HepG2 (cell line): ENCODE results near the gene JAZF1. TPM values are rescaled to one million over a fixed set of nuclear protein-coding genes. Genes with fewer than 3 reads are reported as not detected.

Experiments
- ATAC-seq: fragments of 200-7000 bp; cut with Tn5 transposase; 3 replicates; pipeline ENCODE4 v1.9.1; 2020; ENCODE audit warnings: mild to moderate bottlenecking, moderate library complexity
- BruUV-seq: library from RNA; stranded (reverse); fragments of 400-500 nt; replicated peaks from 2 replicates; lab custom pipeline; 2021; lab: Mats Ljungman, UMichigan
- CTCF ChIA-PET: fragments of 300-600 bp; formaldehyde crosslinking; extraction: SDS; loops from one replicate; lab custom pipeline; 2021; ENCODE audit warnings: low total read pairs, inconsistent platforms, low intra/inter-chr PET ratio; lab: Yijun Ruan, JAX
- POLR2A ChIA-PET: fragments of 350-600 bp; sonication (Branson Sonifier 250); formaldehyde crosslinking; loops from one replicate; lab custom pipeline; 2020; ENCODE audit warnings: antibody characterized with exemption, inconsistent platforms; lab: Yijun Ruan, JAX
- DNase-seq: peaks from one replicate; pipeline ENCODE4 v3.0.0-alpha.2; 2015; ENCODE audit warnings: low spot score
- FAIRE-seq: peaks from 3 replicates; lab custom pipeline; 2011; peaks lifted over from hg19 to GRCh38; lab: Jason Lieb, UNC
- H2AFZ ChIP-seq: one replicate; pipeline ENCODE4 v1.6.1; 2011; ENCODE audit warnings: low read length, inconsistent platforms
- H3K27ac ChIP-seq: fragments of 300-600 bp; 3 replicates; pipeline ENCODE4 v1.8.0; 2011; ENCODE audit warnings: mixed run types, mild to moderate bottlenecking, mixed read lengths, low read length, inconsistent platforms; ENCODE audit not compliant: insufficient read depth; ENCODE audit errors: extremely low read length
- H3K27me3 ChIP-seq, 2 experiments: fragments of 200-600 bp in 1 of 2; 2 replicates in 1 of 2; 3 replicates in 1 of 2; pipeline versions ENCODE4 v1.6.0 to v1.8.0; 2011; ENCODE audit warnings: low read length in 2 of 2, mild to moderate bottlenecking in 2 of 2, moderate library complexity in 2 of 2, inconsistent platforms in 1 of 2; ENCODE audit not compliant: insufficient read depth in 2 of 2, control insufficient read depth in 1 of 2
- H3K36me3 ChIP-seq, 2 experiments: fragments of 200-600 bp in 1 of 2; replicated peaks in 1 of 2; 2 replicates in 1 of 2; 3 replicates in 1 of 2; pipeline versions ENCODE4 v1.5.1 to v1.8.0; 2011; ENCODE audit warnings: low read length in 2 of 2, inconsistent platforms in 1 of 2; ENCODE audit not compliant: insufficient read depth in 2 of 2, control insufficient read depth in 1 of 2
- H3K4me1 ChIP-seq: 2 replicates; pipeline ENCODE4 v1.5.1; 2012; ENCODE audit warnings: low read length, inconsistent platforms; ENCODE audit not compliant: insufficient read depth
- H3K4me2 ChIP-seq: 2 replicates; pipeline ENCODE4 v1.6.0; 2011; ENCODE audit warnings: low read depth, low read length, inconsistent platforms
- H3K4me3 ChIP-seq, 3 experiments: fragments of 200-600 bp in 1 of 3; sonication (generic), shearing (Covaris generic) in 1 of 3; replicated peaks in 1 of 3; 2 replicates each; pipeline ENCODE4 v1.5.1; 2011 to 2016; ENCODE audit warnings: low read length in 3 of 3, inconsistent platforms in 2 of 3, low read depth in 2 of 3, mild to moderate bottlenecking in 2 of 3, control low read depth in 1 of 3, mixed read lengths in 1 of 3; ENCODE audit not compliant: insufficient read depth in 1 of 3
- H3K79me2 ChIP-seq: one replicate; pipeline ENCODE4 v1.6.1; 2011; ENCODE audit warnings: low read length, inconsistent platforms; ENCODE audit not compliant: insufficient read depth
- H3K9ac ChIP-seq: 2 replicates; pipeline ENCODE4 v1.6.0; 2011; ENCODE audit warnings: mild to moderate bottlenecking, low read depth, low read length, inconsistent platforms; ENCODE audit not compliant: insufficient read depth
- H3K9me3 ChIP-seq: 2 replicates; pipeline ENCODE4 v1.5.1; 2012; ENCODE audit warnings: mild to moderate bottlenecking, low read length
- H4K20me1 ChIP-seq: 2 replicates; pipeline ENCODE4 v1.6.0; 2011; ENCODE audit warnings: inconsistent platforms, mild to moderate bottlenecking, low read length, moderate library complexity; ENCODE audit not compliant: insufficient read depth
- HNF4A ChIP-seq: sonication (generic); formaldehyde crosslinking; IDR thresholded peaks from 2 replicates; pipeline ENCODE4 v1.4.0; 2020; ENCODE audit warnings: missing genetic modification reagents
- KDM4B ChIP-seq: sonication (generic); formaldehyde crosslinking; IDR thresholded peaks from 2 replicates; pipeline ENCODE4 v1.4.0; 2020; ENCODE audit warnings: missing genetic modification reagents
- PRPF4 ChIP-seq: fragments of 200-400 bp; formaldehyde crosslinking; IDR thresholded peaks from 2 replicates; pipeline ENCODE4 v1.6.1; 2016; ENCODE audit warnings: low read length, low read depth; ENCODE audit not compliant: poor library complexity, severe bottlenecking
- SMC3 ChIP-seq: IDR thresholded peaks from 2 replicates; pipeline ENCODE4 v1.6.1; 2011; ENCODE audit warnings: low read length, improper control_type of control experiment
- TAF1 ChIP-seq: sonication (generic); formaldehyde crosslinking; IDR thresholded peaks from 2 replicates; pipeline ENCODE4 v1.4.0; 2020; ENCODE audit warnings: missing genetic modification reagents
- TBL1XR1 ChIP-seq: fragments of 150-350 bp; IDR thresholded peaks from 2 replicates; pipeline ENCODE4 v1.6.1; 2014; ENCODE audit warnings: borderline replicate concordance, low read length; ENCODE audit not compliant: partially characterized antibody
- ZMAT3 ChIP-seq: sonication (generic); formaldehyde crosslinking; conservative IDR thresholded peaks from 2 replicates; pipeline ENCODE4 v1.7.0; 2021; ENCODE audit warnings: missing genetic modification reagents
- ZMYM2 ChIP-seq: sonication (generic); formaldehyde crosslinking; IDR thresholded peaks from 2 replicates; pipeline ENCODE4 v1.8.0; 2022; ENCODE audit warnings: mild to moderate bottlenecking, missing genetic modification reagents
- ZNF292 ChIP-seq: sonication (generic); formaldehyde crosslinking; IDR thresholded peaks from 2 replicates; pipeline ENCODE4 v1.8.1; 2022; ENCODE audit warnings: mild to moderate bottlenecking, low read depth, missing genetic modification reagents, borderline replicate concordance
- WGBS: methylation state at CpG from one replicate; pipeline ENCODE4 v1.1.6; 2017; ENCODE audit warnings: low lambda C conversion rate; 5-methylcytosine and 5-hydroxymethylcytosine counted together
- in situ Hi-C: cut with HindIII; loops from 2 replicates; pipeline ENCODE4 v1.10.0; 2017; ENCODE audit warnings: low pct_unique_long_range_greater_than_20kb; ENCODE audit not compliant: extremely low pct_ligation_motif_present
- intact Hi-C: fragments of 100-400 bp; cut with micrococcal nuclease; formaldehyde crosslinking; loops from one replicate; pipeline ENCODE4 v1.10.0; 2022; ENCODE audit not compliant: unreplicated experiment
- polyA plus RNA-seq, 8 experiments: library from polyadenylated mRNA; depleted of rRNA in 3 of 8; stranded (reverse) in 7 of 8; unstranded in 1 of 8; fragments of >200 nt; fragmentation: Illumina TruSeq in 4 of 8; extraction: Trizol in 4 of 8; gene quantifications; 2 replicates each; pipeline versions ENCODE4 v1.2.1 to v1.2.3, GENCODE V29; 2011 to 2016; ENCODE audit warnings: low read depth in 4 of 8, missing spikeins in 1 of 8, mixed read lengths in 1 of 8; ENCODE audit not compliant: insufficient read depth in 1 of 8
- total RNA-seq, 5 experiments: library from RNA; depleted of rRNA; stranded (reverse); fragments of >200 nt; fragmentation: Illumina TruSeq; extraction: Trizol; gene quantifications; 2 replicates each; pipeline ENCODE4 v1.2.3, GENCODE V29; 2016; ENCODE audit warnings: low read depth in 1 of 5
- TF ChIP-seq, protein P1 (sequence below): sonication (generic); formaldehyde crosslinking; conservative IDR thresholded peaks from 2 replicates; pipeline ENCODE4 v1.8.1; 2023; ENCODE audit warnings: missing genetic modification reagents
- TF ChIP-seq, protein P2 (sequence below): conservative IDR thresholded peaks from 2 replicates; pipeline ENCODE4 v1.6.1; 2018; ENCODE audit warnings: missing genetic modification reagents

The JAZF1 gene
- total and polyA plus RNA-seq, 2 of the 13 experiments (the other 11 are each of a cell fraction or from before 2014, with no cell fraction given) = not detected

DNA sequence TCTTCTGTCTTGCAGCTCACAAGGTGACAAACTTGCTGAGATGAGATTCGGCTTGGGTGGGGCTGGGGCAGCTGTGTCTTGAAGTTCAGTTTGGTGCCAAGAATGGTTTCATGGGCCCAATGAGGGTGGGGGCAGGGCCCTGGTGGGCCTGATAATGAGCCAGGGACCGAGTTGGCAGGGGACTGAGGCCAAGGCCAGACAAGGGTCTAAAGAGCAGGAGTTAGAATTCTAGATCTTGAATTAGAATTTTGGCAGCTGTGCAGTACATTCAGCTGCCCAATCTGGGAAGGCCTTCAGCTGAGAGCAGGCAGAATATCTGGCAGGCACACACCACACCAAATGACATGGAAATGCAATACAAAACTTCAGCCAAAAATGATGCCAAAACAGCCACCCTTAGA, 1.5 kb upstream of the JAZF1 start:
- intact Hi-C loops = no loop called here
- DNase-seq = no peak
- no peak for TF ChIP-seq PRPF4
- no peak for TF ChIP-seq ZMYM2 (CRISPR knock-in tag)
- no peak for TF ChIP-seq TBL1XR1
- TF ChIP-seq, protein P1, sequence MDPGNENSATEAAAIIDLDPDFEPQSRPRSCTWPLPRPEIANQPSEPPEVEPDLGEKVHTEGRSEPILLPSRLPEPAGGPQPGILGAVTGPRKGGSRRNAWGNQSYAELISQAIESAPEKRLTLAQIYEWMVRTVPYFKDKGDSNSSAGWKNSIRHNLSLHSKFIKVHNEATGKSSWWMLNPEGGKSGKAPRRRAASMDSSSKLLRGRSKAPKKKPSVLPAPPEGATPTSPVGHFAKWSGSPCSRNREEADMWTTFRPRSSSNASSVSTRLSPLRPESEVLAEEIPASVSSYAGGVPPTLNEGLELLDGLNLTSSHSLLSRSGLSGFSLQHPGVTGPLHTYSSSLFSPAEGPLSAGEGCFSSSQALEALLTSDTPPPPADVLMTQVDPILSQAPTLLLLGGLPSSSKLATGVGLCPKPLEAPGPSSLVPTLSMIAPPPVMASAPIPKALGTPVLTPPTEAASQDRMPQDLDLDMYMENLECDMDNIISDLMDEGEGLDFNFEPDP (CRISPR knock-in tag) = no peak
- no peak for TF ChIP-seq ZMAT3 (CRISPR knock-in tag)
- TF ChIP-seq, protein P2, sequence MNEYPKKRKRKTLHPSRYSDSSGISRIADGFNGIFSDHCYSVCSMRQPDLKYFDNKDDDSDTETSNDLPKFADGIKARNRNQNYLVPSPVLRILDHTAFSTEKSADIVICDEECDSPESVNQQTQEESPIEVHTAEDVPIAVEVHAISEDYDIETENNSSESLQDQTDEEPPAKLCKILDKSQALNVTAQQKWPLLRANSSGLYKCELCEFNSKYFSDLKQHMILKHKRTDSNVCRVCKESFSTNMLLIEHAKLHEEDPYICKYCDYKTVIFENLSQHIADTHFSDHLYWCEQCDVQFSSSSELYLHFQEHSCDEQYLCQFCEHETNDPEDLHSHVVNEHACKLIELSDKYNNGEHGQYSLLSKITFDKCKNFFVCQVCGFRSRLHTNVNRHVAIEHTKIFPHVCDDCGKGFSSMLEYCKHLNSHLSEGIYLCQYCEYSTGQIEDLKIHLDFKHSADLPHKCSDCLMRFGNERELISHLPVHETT (CRISPR knock-in tag) = no peak
- no peak for TF ChIP-seq TAF1 (CRISPR knock-in tag)
- TF ChIP-seq HNF4A (CRISPR knock-in tag) = no peak
- TF ChIP-seq ZNF292 (CRISPR knock-in tag) = no peak
- no peak for TF ChIP-seq SMC3
- no peak for TF ChIP-seq KDM4B (CRISPR knock-in tag)

More for the DNA sequence above, 1.5 kb upstream of the JAZF1 start:
- 45% methylated on average over 2 of the region's 2 CpGs for WGBS
- H3K4me2 ChIP-seq = no peak overlapping the region
- H3K4me3 ChIP-seq = no peak overlapping the region
- no peaks in the 10 kb centered on the region for H3K36me3 ChIP-seq
- CTCF ChIA-PET = no interaction called here
- no peak overlapping the region for H2AFZ ChIP-seq
- in situ Hi-C loops = no loop called here
- POLR2A ChIA-PET = no interaction called here
- no peak for FAIRE-seq
- ATAC-seq = no peak
- no peaks in the 10 kb centered on the region for H3K4me1 ChIP-seq
- H3K9ac ChIP-seq = no peak overlapping the region
- no peak overlapping the region for H3K27ac ChIP-seq
- H3K27me3 ChIP-seq = peaks cover 2 to 31% of the 10 kb centered on the region in 2 experiments; a peak in 4 of 5 replicates
- BruUV-seq = no TSS peak
- no peaks in the 10 kb centered on the region for H3K79me2 ChIP-seq
- H4K20me1 ChIP-seq = no peaks in the 10 kb centered on the region
- H3K9me3 ChIP-seq = no peaks in the 10 kb centered on the region
